ENCODE results near the gene NHLRC2. TPM values are rescaled to one million over a fixed set of nuclear protein-coding genes. Genes with fewer than 3 reads are reported as not detected.
"Not testable (repeated sequence)": the region's sequence is repeated elsewhere in the genome, so short reads cannot be mapped to it uniquely, and the experiment has no call there.

The NHLRC2 gene
- total and polyA plus RNA-seq, 5 donors: 14.9 to 79.8 (median 64.8) TPM

DNA sequence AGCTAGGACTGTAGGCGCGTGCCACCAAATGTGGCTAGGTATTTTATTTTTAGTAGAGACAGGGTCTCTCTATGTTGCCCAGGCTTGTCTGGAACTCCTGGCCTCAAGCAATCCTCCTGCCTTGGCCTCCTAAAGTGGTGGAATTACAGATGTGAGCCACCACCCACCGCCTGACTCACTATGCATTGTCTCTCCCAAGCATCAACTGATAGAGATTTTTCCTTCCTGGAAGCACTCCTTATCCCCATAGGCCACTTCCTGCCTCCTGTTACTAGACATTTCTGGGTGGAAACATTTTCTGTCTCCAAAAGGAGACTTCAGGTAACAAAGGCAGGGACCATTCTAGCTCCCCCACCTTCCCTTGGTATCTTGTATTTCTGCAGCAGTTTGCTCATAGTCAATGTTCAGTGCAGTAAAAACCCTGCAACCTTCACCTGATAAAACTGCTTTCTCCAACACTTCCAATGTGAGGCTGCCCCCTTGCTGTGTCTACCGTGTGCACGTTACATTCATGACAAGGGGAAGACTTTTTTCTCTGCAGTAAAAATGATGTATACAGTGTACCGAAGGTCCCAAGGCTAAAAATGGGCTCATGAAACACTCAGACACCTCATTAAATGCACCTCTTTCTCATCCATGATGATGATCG, 84.9 kb downstream of the NHLRC2 start:
- no peak overlapping the region for H3K27ac ChIP-seq (ENCODE audit: low read length)
- 82% methylated on average over 7 of the region's 7 CpGs for WGBS
- no peaks in the 10 kb centered on the region for H3K27me3 ChIP-seq (ENCODE audit: control insufficient read depth, insufficient read depth)
- DNase-seq: no peak
- H3K4me1 ChIP-seq (ENCODE audit: control insufficient read depth, insufficient read depth, low read length): no peaks in the 10 kb centered on the region
- no peak overlapping the region for H3K4me3 ChIP-seq (ENCODE audit: low read length)
- intact Hi-C loops (cut with DNase I): no loop called here
- no peak for ATAC-seq
- no peaks in the 10 kb centered on the region for H3K9me3 ChIP-seq (ENCODE audit: control insufficient read depth, low read length)

DNA sequence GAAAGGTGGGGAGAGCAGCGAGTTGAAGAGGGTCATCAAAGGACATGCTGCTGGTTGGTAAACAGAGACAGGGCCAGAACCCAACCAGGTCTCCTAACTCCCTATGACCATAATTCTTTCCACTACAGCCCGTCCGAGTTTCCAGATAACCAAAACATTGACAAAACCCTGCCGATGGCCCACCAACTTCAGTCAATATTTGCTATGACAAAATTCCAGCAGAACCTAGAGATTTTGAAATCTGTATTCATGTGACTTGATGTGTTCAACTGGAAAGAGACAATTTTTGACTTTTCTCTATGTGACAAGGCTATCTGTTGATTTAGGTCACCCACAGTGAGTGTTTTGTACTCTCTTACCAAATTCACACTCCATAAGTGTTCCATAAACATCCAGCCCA, 86.7 kb downstream of the NHLRC2 start:
- no peak overlapping the region for H3K27ac ChIP-seq (ENCODE audit: low read length)
- DNase-seq (no peak), ATAC-seq (no peak)
- no peak overlapping the region for H3K4me3 ChIP-seq (ENCODE audit: low read length)
- H3K4me1 ChIP-seq (ENCODE audit: control insufficient read depth, insufficient read depth, low read length): no peaks in the 10 kb centered on the region
- intact Hi-C loops (cut with DNase I): no loop called here
- H3K27me3 ChIP-seq (ENCODE audit: control insufficient read depth, insufficient read depth): no peaks in the 10 kb centered on the region
- WGBS: 92% methylated on average over 4 of the region's 4 CpGs
- H3K9me3 ChIP-seq (ENCODE audit: control insufficient read depth, low read length): no peaks in the 10 kb centered on the region

DNA sequence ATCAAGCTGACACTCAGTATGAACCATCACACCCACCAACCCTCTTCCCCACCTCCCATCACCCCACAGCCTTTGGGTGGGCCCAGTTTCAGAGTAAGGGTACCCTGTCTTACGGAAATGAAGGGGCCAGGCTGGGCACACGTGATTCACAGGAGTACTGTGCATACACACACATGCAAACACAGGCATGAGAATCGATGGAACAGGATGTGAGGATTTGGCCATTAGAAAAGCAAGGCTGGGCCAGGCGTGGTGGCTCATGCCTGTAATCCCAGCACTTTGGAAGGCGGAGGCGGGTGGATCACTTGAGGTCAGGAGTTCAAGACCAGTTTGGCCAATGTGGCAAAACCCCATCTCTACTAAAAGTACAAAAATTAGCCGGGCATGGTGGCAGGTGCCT, 88.7 kb downstream of the NHLRC2 start:
- H3K4me1 ChIP-seq (ENCODE audit: control insufficient read depth, insufficient read depth, low read length); H3K27ac ChIP-seq (ENCODE audit: low read length); intact Hi-C loops (cut with DNase I); ATAC-seq; DNase-seq; H3K27me3 ChIP-seq (ENCODE audit: control insufficient read depth, insufficient read depth); H3K9me3 ChIP-seq (ENCODE audit: control insufficient read depth, low read length); H3K4me3 ChIP-seq (ENCODE audit: low read length): not testable (repeated sequence)
- 92% methylated on average over 7 of the region's 7 CpGs for WGBS

DNA sequence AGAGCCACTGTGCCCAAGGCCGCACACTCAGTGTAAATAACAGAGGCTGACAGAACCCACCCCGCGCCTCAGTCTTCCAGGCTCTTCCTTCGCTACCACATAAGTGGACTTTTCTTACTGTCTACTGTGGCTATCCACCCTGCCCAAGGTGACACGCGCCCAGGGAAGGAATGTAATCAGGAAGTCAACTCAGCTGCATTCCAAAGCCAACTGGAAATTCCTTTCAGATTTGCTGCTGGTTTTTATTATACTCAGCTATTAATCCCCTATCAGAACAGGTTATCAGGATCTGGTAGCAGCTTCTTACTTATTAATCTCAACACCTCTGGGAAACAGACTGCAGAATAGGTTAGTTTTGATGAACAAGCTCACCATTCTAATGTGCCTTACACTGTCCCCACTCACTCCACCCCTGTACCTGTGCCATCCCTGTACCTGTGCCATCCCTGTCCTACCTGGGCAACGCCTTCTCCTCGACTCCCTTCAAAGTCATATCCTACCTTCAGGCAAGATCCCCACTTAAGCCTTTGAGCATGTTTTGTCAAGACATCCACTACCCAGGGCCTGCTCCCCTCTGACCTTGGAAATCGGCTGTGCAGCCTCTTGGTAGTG, 90.7 kb downstream of the NHLRC2 start:
- Histone ChIP-seq H3K9me3 (ENCODE audit: control insufficient read depth, low read length) (no peaks in the 10 kb centered on the region), H3K4me3 (ENCODE audit: low read length) (no peak overlapping the region), H3K27me3 (ENCODE audit: control insufficient read depth, insufficient read depth) (no peaks in the 10 kb centered on the region), H3K27ac (ENCODE audit: low read length) (no peak overlapping the region), H3K4me1 (ENCODE audit: control insufficient read depth, insufficient read depth, low read length) (peaks cover 6% of the 10 kb centered on the region)
- intact Hi-C loops (cut with DNase I): no loop called here
- WGBS: 91% methylated on average over 9 of the region's 9 CpGs
- DNase-seq (no peak), ATAC-seq (no peak)

DNA sequence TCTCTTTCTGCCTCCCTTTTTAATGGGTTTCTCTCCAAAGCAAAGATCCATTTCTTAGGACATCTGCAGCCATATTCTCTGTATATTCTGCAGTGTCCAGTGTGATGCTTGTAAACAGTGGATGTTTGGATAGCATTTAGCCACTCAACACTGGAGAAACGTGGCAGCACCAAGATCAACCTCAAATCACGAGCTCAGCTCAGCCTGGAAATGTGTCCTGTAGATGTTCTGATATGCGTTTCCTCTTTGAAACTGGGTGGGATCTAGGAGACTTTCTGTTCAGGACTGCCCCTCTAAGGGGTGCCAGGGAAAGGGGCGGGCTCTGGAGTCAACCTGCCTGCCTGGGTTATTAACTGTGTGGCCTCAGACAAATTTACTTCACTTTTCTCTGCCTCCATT, 91.2 kb downstream of the NHLRC2 start:
- ATAC-seq: no peak

DNA sequence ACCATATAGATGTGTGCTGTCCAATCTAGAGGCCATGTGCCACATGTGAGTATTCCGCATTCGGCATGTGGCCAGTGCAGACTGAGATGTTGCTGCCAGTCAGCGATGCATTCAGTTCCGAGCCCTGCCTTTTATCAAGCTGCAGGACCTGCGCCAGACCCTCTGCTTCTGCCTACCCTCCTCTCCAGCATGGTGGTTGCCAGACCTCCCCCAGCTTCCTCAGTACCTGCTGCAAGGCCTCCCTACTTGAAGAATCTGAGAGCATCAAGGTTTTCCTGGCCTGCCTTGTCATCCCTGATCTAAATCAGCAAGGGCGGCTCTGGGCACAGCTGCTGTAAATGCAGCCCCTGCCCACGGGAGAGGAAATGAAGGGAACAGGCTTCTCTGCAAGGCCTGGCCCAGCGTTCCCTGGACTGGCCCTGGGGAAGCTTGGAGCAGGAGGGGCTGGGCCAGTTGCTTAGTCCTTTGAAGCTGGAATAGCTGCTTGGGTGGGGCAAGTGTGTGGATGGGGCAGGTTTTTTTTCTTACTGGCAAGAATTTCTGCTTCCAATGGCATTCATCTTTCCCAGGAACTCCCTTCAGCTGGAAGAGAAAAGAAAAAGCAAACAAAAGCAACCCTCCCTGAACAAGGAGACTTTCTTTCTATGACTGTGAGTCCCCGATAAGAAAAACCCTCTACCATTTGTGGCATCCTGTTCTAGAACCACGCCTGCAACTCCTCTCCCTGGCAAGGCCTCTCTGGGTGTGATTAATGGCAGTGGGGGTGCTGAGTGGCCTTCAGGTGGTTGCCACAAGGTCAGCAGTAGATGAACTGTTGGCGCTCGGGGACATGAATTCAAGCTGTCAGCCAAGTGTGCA, 93.0 kb downstream of the NHLRC2 start:
- no peaks in the 10 kb centered on the region for H3K9me3 ChIP-seq (ENCODE audit: control insufficient read depth, low read length)
- no peak overlapping the region for H3K27ac ChIP-seq (ENCODE audit: low read length)
- WGBS: 54% methylated on average over 12 of the region's 12 CpGs
- DNase-seq (peak in 1 of 3 donors; percentile 53), ATAC-seq (peak; percentile 54 to 72)
- no peak overlapping the region for H3K4me3 ChIP-seq (ENCODE audit: low read length)
- intact Hi-C loops (cut with DNase I): no loop called here
- no peaks in the 10 kb centered on the region for H3K27me3 ChIP-seq (ENCODE audit: control insufficient read depth, insufficient read depth)
- H3K4me1 ChIP-seq (ENCODE audit: control insufficient read depth, insufficient read depth, low read length): peaks cover 6% of the 10 kb centered on the region

More for the DNA sequence above, 91.2 kb downstream of the NHLRC2 start:
- Histone ChIP-seq H3K27ac (ENCODE audit: low read length) (no peak overlapping the region), H3K4me3 (ENCODE audit: low read length) (no peak overlapping the region), H3K27me3 (ENCODE audit: control insufficient read depth, insufficient read depth) (no peaks in the 10 kb centered on the region), H3K9me3 (ENCODE audit: control insufficient read depth, low read length) (no peaks in the 10 kb centered on the region), H3K4me1 (ENCODE audit: control insufficient read depth, insufficient read depth, low read length) (peaks cover 6% of the 10 kb centered on the region)
- intact Hi-C loops (cut with DNase I): no loop called here
- DNase-seq: no peak
- 86% methylated on average over 4 of the region's 4 CpGs for WGBS

DNA sequence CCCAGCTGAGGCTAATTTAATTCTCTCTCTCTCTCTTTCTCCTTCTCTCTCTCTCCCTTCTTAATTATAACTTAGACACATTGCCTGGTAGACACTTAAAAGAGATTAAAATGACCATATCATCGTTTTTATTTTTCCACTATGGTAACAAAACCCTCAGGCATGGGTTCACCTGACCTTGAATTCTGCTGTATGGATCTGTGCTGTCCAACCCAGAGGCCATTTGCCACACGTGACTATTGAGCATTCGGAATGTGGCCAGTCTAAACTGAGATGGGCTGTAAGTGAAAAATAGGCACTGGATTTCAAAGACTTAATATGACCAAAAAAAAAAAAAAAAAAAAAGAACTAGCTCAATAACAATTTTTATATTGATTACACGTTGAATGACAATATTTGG, 93.6 kb downstream of the NHLRC2 start:
- intact Hi-C loops (cut with DNase I): no loop called here
- 67% methylated on average over 4 of the region's 4 CpGs for WGBS
- Histone ChIP-seq H3K4me3 (ENCODE audit: low read length) (no peak overlapping the region), H3K4me1 (ENCODE audit: control insufficient read depth, insufficient read depth, low read length) (peaks cover 6% of the 10 kb centered on the region), H3K9me3 (ENCODE audit: control insufficient read depth, low read length) (no peaks in the 10 kb centered on the region), H3K27me3 (ENCODE audit: control insufficient read depth, insufficient read depth) (no peaks in the 10 kb centered on the region), H3K27ac (ENCODE audit: low read length) (no peak overlapping the region)
- ATAC-seq: no peak
- no peak for DNase-seq

DNA sequence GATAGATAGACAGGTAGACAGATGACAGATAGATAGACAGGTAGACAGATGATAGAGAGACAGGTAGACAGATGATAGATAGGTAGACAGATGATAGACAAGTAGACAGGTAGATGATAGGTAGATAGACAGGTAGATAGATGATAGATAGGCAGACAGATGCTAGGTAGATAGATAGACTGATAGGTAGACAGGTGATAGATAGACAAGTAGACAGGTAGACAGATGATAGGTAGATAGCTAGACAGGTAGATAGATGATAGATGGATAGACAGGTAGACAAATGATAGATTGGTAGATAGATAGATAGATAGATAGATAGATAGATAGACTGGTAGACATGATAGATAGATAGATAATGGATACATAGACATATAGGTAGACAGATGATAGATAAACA, 95.8 kb downstream of the NHLRC2 start:
- peaks cover 6% of the 10 kb centered on the region for H3K4me1 ChIP-seq (ENCODE audit: control insufficient read depth, insufficient read depth, low read length)
- no peak overlapping the region for H3K27ac ChIP-seq (ENCODE audit: low read length)
- no peaks in the 10 kb centered on the region for H3K27me3 ChIP-seq (ENCODE audit: control insufficient read depth, insufficient read depth)
- no peak overlapping the region for H3K4me3 ChIP-seq (ENCODE audit: low read length)
- no peak for DNase-seq
- H3K9me3 ChIP-seq (ENCODE audit: control insufficient read depth, low read length): no peaks in the 10 kb centered on the region
- ATAC-seq: no peak
- intact Hi-C loops (cut with DNase I): no loop called here

DNA sequence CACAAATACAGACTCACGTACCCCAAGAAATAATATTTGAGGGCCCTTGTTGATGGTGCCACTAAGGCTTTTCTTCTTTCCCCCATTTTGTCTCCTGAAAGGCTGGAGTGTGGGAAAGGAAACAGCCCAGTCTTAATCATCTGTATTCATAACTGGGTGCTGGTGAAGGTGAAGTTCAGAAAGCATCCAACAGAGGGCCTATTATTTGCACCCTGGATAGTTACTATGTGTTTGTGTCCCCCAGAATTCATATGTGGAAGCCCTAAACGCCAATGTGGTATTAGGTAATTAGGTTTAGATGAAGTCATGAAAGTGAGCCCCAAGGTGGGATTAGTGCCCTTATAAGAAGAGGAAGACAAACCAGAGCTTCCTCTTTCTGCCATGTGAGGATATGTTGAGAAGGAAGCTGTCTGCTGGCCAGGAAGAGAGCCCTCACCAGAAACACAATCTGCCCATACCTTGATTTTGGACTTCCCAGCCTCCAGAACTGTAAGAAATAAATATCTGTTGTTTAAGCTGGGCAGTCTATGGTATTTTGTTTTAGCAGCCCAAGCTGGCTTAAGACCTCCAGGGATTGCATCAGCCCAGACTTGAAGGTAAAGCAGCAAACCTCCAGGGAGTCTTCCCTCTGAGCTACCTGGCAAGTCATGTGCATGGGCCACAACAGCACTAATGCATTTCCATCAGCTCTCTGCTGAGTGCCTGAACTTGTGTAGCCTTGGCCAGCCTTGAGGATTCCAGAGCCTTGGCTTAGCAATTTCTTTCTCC, 99.2 kb downstream of the NHLRC2 start:
- peaks cover 2% of the 10 kb centered on the region for H3K4me1 ChIP-seq (ENCODE audit: control insufficient read depth, insufficient read depth, low read length)
- intact Hi-C loops (cut with DNase I): no loop called here
- DNase-seq (no peak), ATAC-seq (no peak)
- H3K27me3 ChIP-seq (ENCODE audit: control insufficient read depth, insufficient read depth): no peaks in the 10 kb centered on the region
- no peak overlapping the region for H3K27ac ChIP-seq (ENCODE audit: low read length)
- WGBS: 82% methylated on average over 2 of the region's 2 CpGs
- H3K9me3 ChIP-seq (ENCODE audit: control insufficient read depth, low read length): no peaks in the 10 kb centered on the region
- H3K4me3 ChIP-seq (ENCODE audit: low read length): no peak overlapping the region

DNA sequence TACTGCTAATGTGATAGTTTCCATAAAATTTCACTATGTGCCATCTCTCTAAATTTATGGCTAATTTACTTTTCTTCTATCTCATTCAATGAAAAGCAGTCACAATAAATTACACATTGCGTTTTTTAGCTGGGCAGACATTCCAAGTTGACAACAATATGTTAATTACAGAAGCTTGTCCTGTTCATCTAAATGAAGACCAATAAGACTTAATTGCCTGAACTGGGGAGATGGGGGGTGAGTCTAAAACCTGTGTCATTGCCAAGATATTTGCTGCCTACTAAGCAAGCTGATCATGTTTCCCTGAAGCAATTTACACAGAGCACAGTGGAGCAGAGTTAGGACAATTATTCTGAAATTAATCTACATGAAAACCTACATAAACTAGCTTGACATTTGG, 99.9 kb downstream of the NHLRC2 start:
- no peak overlapping the region for H3K27ac ChIP-seq (ENCODE audit: low read length)
- WGBS: 95% methylated on average over 1 of the region's 1 CpG
- H3K4me3 ChIP-seq (ENCODE audit: low read length): no peak overlapping the region

DNA sequence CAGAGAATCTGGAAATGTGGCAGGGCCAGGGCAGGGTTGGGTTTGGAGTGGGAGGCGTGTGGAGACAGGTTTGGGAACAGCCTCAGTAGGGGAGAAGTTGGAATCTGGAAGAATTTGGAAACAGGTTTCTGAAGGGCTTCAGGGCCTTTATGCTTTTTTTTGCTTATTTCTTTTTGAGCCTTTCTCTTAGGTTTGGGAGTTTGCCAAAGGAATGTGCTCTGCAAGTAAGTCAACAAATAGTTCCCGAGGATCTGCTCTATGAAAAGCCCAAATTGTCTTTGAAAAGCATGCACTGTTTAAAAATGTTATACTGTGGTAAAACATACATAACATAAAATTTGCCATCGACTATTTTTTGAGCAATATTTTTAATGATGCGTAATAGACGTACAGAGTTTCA, 102.6 kb downstream of the NHLRC2 start:
- intact Hi-C loops (cut with DNase I): no loop called here
- DNase-seq: no peak
- ATAC-seq: no peak
- Histone ChIP-seq H3K4me3 (ENCODE audit: low read length) (no peak overlapping the region), H3K27ac (ENCODE audit: low read length) (peak overlapping the region; percentile 42), H3K9me3 (ENCODE audit: control insufficient read depth, low read length) (no peaks in the 10 kb centered on the region), H3K4me1 (ENCODE audit: control insufficient read depth, insufficient read depth, low read length) (peaks cover 2% of the 10 kb centered on the region), H3K27me3 (ENCODE audit: control insufficient read depth, insufficient read depth) (no peaks in the 10 kb centered on the region)
- 72% methylated on average over 5 of the region's 5 CpGs for WGBS

More for the DNA sequence above, 99.9 kb downstream of the NHLRC2 start:
- Histone ChIP-seq H3K4me1 (ENCODE audit: control insufficient read depth, insufficient read depth, low read length) (peaks cover 2% of the 10 kb centered on the region), H3K9me3 (ENCODE audit: control insufficient read depth, low read length) (no peaks in the 10 kb centered on the region), H3K27me3 (ENCODE audit: control insufficient read depth, insufficient read depth) (no peaks in the 10 kb centered on the region)
- no peak for DNase-seq
- intact Hi-C loops (cut with DNase I): no loop called here
- ATAC-seq: no peak
